Measurements from ENCODE around the gene IPPK.

IPPK gene

DNA sequence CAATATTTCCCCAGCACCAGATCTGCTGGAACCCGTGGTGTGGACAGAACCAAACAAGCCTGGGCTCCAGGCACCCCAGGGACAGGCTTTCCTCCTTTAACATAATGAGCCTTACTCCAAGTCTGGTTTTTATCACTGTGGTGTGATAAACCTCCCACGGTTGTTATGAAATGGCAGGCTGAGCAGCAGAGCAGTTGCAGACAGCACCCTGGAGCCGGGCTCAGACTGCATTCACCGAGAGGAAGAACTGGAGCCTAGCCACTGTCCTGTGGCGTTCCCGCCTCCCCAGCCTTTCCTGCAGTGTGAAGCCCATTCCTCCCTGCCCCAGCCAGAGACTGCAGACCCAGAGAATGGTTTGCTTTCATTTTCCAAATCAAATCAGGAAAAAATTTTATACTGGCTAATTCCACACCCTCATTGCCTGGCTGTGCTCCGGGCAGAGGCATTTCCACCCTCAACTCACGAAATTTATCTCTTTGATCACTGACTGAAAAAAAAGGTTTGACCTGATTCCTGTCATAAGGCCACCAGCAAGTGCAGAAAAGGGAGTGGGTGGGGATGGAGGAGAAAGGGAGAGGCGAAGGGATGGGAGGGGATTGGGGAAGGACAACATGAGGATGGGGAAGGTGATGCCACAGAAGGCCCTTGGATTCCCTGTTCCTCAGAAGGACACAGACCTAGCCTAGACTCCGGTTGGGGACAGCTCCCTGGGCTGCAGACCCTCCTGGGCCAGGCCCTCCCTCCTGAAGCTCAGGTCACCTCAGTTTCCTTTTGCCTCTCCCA is 18.9 kb downstream of the IPPK start:
- no peaks in the 10 kb centered on the region for H3K9me3 ChIP-seq
- H3K4me1 ChIP-seq, result no peaks in the 10 kb centered on the region
- TF ChIP-seq, protein P1, sequence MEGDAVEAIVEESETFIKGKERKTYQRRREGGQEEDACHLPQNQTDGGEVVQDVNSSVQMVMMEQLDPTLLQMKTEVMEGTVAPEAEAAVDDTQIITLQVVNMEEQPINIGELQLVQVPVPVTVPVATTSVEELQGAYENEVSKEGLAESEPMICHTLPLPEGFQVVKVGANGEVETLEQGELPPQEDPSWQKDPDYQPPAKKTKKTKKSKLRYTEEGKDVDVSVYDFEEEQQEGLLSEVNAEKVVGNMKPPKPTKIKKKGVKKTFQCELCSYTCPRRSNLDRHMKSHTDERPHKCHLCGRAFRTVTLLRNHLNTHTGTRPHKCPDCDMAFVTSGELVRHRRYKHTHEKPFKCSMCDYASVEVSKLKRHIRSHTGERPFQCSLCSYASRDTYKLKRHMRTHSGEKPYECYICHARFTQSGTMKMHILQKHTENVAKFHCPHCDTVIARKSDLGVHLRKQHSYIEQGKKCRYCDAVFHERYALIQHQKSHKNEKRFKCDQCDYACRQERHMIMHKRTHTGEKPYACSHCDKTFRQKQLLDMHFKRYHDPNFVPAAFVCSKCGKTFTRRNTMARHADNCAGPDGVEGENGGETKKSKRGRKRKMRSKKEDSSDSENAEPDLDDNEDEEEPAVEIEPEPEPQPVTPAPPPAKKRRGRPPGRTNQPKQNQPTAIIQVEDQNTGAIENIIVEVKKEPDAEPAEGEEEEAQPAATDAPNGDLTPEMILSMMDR (IDR thresholded peaks at IDR 0.05), result no peak
- intact Hi-C loops (cut with DNase I; ENCODE audit: low total_unique reads), result no loop called here
- no peak overlapping the region for H3K27ac ChIP-seq
- no peak overlapping the region for H3K4me3 ChIP-seq
- peaks cover 14 to 86% (median 58%) of the 10 kb centered on the region in 3 donors for H3K36me3 ChIP-seq
- DNase-seq, result peak; percentile 47 to 68
- no peaks in the 10 kb centered on the region for H3K27me3 ChIP-seq

DNA sequence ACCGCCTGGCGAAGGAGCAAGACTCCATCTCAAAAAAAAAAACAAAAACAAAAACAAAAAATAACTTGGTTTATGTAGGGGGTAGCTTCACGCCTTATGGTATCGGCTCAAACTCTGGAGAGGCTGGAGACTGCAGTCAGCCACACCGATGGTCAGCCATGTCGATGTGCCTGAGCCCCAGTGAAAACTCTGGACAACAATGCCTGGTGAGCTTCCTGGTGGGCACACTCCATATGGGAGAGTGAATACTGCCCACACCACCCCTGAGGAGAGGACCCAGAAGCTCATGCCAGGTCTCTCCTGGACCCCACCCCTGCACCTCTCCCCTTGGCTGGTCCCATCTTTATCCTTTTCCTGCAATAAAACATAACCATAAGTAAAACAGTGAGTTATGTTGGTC is 19.6 kb downstream of the IPPK start:
- Histone ChIP-seq H3K27me3 (no peaks in the 10 kb centered on the region), H3K4me1 (no peaks in the 10 kb centered on the region), H3K4me3 (no peak overlapping the region), H3K27ac (no peak overlapping the region), H3K9me3 (no peaks in the 10 kb centered on the region), H3K36me3 (peaks cover 19 to 86% (median 56%) of the 10 kb centered on the region in 3 donors)
- intact Hi-C loops (cut with DNase I; ENCODE audit: low total_unique reads), result no loop called here
- TF ChIP-seq, protein P1 (IDR thresholded peaks at IDR 0.05), result no peak
- no peak for DNase-seq

DNA sequence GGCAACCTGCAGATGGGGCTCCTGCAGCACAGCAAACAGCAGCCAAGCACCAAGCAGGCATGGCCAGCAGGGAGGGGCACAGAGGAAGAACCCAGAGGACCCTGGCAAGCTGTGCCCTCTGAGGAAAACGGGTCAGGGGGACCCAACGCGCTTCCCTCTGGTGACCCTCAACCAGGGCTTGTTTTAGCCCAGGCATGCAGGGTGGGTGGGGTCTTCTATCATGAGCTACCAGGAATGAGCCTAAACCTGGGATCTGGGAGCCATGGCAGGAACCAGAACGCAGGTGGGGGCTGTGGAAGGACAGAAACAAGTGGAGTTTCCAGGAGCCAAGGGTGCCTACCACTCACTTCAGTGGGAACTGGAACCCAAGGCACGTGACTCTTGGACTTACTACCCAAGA is 20.9 kb downstream of the IPPK start:
- TF ChIP-seq, protein P1 (IDR thresholded peaks at IDR 0.05), result no peak
- Histone ChIP-seq H3K4me1 (no peaks in the 10 kb centered on the region), H3K27ac (no peak overlapping the region), H3K36me3 (peaks cover 23 to 86% (median 57%) of the 10 kb centered on the region in 3 donors), H3K27me3 (no peaks in the 10 kb centered on the region), H3K9me3 (no peaks in the 10 kb centered on the region), H3K4me3 (no peak overlapping the region)
- DNase-seq, result peak in 1 of 2 donors; percentile 59
- intact Hi-C loops (cut with DNase I; ENCODE audit: low total_unique reads), result no loop called here

DNA sequence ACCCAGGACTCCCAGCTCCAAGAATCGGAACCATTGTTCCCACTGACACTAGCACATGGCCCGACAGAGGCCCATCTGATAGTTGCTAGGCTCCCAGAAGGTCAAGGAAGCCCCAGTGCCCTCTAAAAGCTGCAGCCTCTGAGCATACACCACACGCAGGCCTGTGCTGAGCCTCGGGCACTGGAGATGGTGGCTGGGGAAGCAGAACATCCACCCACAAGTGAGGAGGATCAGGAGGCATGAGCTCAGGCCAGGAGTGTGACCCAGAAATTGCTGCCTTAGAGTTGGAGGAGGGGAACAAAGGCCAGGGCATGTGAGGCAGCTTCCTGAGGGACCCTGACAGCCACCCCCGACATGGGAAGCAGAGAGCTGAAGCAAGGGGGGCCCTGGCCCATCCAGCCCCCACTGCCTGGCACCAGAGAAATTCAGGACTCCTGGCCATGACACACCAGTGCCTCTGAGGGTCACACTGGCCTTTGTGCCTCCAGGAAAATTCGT is 21.4 kb downstream of the IPPK start:
- H3K27ac ChIP-seq, result no peak overlapping the region
- H3K4me1 ChIP-seq, result no peaks in the 10 kb centered on the region
- no peak overlapping the region for H3K4me3 ChIP-seq
- no peaks in the 10 kb centered on the region for H3K9me3 ChIP-seq
- peaks cover 23 to 89% (median 60%) of the 10 kb centered on the region in 3 donors for H3K36me3 ChIP-seq
- TF ChIP-seq, protein P1 (IDR thresholded peaks at IDR 0.05), result no peak
- no peaks in the 10 kb centered on the region for H3K27me3 ChIP-seq
- intact Hi-C loops (cut with DNase I; ENCODE audit: low total_unique reads), result no loop called here
- no peak for DNase-seq

DNA sequence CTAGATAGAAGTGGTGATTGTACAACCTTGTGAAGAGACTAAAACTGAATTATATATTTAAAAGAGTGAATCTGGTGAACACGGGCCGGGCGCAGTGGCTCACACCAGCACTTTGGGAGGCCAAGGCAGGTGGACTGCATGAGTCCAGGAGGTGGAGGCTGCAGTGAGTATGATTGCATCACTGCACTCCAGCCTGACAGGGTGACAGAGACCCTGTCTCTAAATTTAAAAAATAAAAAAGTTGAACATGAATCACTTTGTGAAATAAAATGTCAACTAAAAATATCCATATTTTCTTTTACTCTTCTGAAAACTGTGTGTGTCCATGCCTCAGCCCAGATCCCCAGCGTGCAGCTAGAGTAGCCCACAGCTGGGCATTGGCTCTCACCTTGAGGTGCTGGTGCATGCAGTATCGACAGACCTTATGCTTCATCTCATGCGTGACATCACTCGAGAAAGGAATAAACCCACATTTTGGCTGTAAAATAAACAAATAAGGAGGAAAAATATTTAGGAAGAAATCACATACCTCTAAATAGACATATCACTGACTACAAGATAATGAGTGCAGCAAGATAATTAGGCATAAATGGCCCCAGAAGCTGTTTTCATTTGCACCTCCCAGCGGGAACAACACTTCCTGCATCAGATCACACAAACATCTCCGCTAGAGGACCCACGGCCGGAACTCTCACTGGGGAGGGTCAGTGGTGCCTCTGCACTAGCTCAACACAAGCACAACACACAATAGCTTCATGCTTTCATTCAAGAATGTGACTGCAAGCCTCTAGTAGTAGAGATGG is 22.1 kb downstream of the IPPK start:
- no peaks in the 10 kb centered on the region for H3K27me3 ChIP-seq
- no peak overlapping the region for H3K4me3 ChIP-seq
- H3K27ac ChIP-seq, result no peak overlapping the region
- no peaks in the 10 kb centered on the region for H3K4me1 ChIP-seq
- TF ChIP-seq, protein P1 (IDR thresholded peaks at IDR 0.05), result no peak
- intact Hi-C loops (cut with DNase I; ENCODE audit: low total_unique reads), result no loop called here
- DNase-seq, result peak in 1 of 2 donors; percentile 35
- H3K36me3 ChIP-seq, result peaks cover 24 to 89% (median 64%) of the 10 kb centered on the region in 3 donors
- no peaks in the 10 kb centered on the region for H3K9me3 ChIP-seq
